ENCODE data around the gene CELA3B.
"Not testable (repeated sequence)": the region's sequence is repeated elsewhere in the genome, so short reads cannot be mapped to it uniquely, and the experiment has no call there.

DNA sequence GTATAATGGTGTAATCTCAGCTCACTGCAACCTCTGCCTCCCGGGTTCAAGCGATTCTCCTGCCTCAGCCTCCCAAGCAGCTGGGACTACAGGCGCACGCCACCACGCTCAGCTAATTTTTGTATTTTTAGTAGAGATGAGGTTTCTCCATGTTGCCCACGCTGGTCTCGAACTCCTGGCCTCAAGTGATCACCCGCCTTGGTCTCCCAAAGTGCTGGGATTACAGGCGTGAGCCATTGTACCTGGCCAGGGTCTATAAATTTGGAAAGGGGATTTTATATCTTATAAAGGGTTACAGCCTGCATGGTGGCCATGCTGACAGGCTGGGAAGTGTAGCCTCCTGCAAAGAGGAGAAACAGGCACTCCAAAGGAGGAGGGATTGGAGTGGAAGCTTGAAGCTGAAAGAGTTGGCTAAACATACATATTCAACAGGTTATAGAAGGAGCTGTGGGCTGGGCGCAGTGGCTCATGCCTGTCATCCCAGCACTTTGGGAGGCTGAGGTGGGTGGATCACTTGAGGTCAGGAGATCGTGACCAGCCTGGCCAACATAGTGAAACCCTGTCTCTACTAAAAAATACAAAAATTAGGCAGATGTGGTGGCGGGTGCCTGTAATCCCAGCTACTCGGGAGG is 37.9 kb downstream of the CELA3B start:
- TF ChIP-seq, protein P1, sequence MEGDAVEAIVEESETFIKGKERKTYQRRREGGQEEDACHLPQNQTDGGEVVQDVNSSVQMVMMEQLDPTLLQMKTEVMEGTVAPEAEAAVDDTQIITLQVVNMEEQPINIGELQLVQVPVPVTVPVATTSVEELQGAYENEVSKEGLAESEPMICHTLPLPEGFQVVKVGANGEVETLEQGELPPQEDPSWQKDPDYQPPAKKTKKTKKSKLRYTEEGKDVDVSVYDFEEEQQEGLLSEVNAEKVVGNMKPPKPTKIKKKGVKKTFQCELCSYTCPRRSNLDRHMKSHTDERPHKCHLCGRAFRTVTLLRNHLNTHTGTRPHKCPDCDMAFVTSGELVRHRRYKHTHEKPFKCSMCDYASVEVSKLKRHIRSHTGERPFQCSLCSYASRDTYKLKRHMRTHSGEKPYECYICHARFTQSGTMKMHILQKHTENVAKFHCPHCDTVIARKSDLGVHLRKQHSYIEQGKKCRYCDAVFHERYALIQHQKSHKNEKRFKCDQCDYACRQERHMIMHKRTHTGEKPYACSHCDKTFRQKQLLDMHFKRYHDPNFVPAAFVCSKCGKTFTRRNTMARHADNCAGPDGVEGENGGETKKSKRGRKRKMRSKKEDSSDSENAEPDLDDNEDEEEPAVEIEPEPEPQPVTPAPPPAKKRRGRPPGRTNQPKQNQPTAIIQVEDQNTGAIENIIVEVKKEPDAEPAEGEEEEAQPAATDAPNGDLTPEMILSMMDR (IDR thresholded peaks at IDR 0.05), result not testable (repeated sequence)
- not testable (repeated sequence) for TF ChIP-seq POLR2A (IDR thresholded peaks at IDR 0.05)
